Gastrocnemius medialis (tissue), 4 donors: ENCODE results near the gene TMEM198. TPM values are rescaled to one million over a fixed set of nuclear protein-coding genes. Genes with fewer than 3 reads are reported as not detected.
A peak's percentile ranks its signal among the peaks of the same experiment; 100 is the strongest.

ENCODE experiments used
- ATAC-seq, 2 donors: fragments of 150-250 bp; one replicate each; pipeline ENCODE4 v1.9.1; 2016
- DNase-seq, 2 donors: peaks; one replicate each; pipeline ENCODE4 v3.0.0-alpha.2; 2019
- H3K27ac ChIP-seq, 4 donors: fragments of 200-600 bp; sonication (generic); 1 replicate in 1 of 4; 2 replicates in 3 of 4; pipeline ENCODE4 v1.5.1; 2016 to 2018; ENCODE audit warnings: mild to moderate bottlenecking in 2 of 4, moderate library complexity in 1 of 4
- H3K27me3 ChIP-seq, 3 donors: fragments of 200-600 bp; sonication (generic) in 2 of 3; 1 replicate in 1 of 3; 2 replicates in 2 of 3; pipeline versions ENCODE4 v1.5.1 to v1.6.0; 2016 to 2019; ENCODE audit warnings: mild to moderate bottlenecking in 1 of 3, moderate library complexity in 1 of 3
- H3K36me3 ChIP-seq, 2 donors: fragments of 200-600 bp; sonication (generic) in 1 of 2; one replicate each; pipeline ENCODE4 v1.5.1; 2017 to 2018
- H3K4me1 ChIP-seq, 2 donors: fragments of 200-600 bp; sonication (generic) in 1 of 2; one replicate each; pipeline ENCODE4 v1.5.1; 2016 to 2017; ENCODE audit warnings: mild to moderate bottlenecking in 2 of 2
- H3K4me3 ChIP-seq, 4 donors: fragments of 200-600 bp; sonication (generic) in 3 of 4; 1 replicate in 1 of 4; 2 replicates in 3 of 4; pipeline ENCODE4 v1.5.1; 2016 to 2019; ENCODE audit warnings: mild to moderate bottlenecking in 2 of 4
- H3K9me3 ChIP-seq, 3 donors: fragments of 200-600 bp; sonication (generic) in 2 of 3; 1 replicate in 1 of 3; 2 replicates in 2 of 3; pipeline ENCODE4 v1.5.1; 2016 to 2019
- CTCF ChIP-seq, 5 experiments: fragments of 450-650 bp in 3 of 5; fragments of 200-600 bp in 2 of 5; sonication (generic) in 2 of 5; IDR thresholded peaks in 4 of 5; conservative IDR thresholded peaks in 1 of 5; 1 replicate in 4 of 5; 2 replicates in 1 of 5; pipeline ENCODE4 v1.5.1; 2016 to 2019; ENCODE audit warnings: antibody characterized with exemption in 5 of 5, mild to moderate bottlenecking in 3 of 5, moderate library complexity in 3 of 5
- POLR2A ChIP-seq, 2 donors: fragments of 450-650 bp; IDR thresholded peaks; one replicate each; pipeline ENCODE4 v1.6.1; 2017; ENCODE audit warnings: antibody characterized with exemption in 2 of 2, mild to moderate bottlenecking in 2 of 2, moderate library complexity in 2 of 2
- in situ Hi-C, 4 donors: fragments of 200-750 bp; cut with MboI; loops; one replicate each; pipeline versions ENCODE4 v1.15.0 to v1.8.0; 2017; ENCODE audit warnings: low sequenced_read_pairs in 4 of 4
- intact Hi-C: fragments of 100-400 bp; cut with DNase I; formaldehyde crosslinking; loops from one replicate; pipeline ENCODE4 v1.15.1; 2023; ENCODE audit warnings: low total_unique reads
- total RNA-seq, 4 donors: library from RNA; depleted of rRNA; stranded (reverse); fragments of >200 nt; gene quantifications; one replicate each; pipeline versions ENCODE4 v1.1.0 to v1.2.3, GENCODE V29; 2016

The TMEM198 gene
- total RNA-seq, 4 donors from 2014 or later: 0.87 to 6.7 (median 3.3) TPM

- H3K27ac ChIP-seq: no peak overlapping the region
- TF ChIP-seq POLR2A (IDR thresholded peaks at IDR 0.05) (no peak), CTCF (IDR thresholded peaks at IDR 0.05 in 4 of 5, conservative IDR thresholded peaks at IDR 0.05 in 1 of 5) (no peak)
- in situ Hi-C loops: loop anchor here (5.0 to 25.0 kb wide), 4 partner anchors 35 to 240 kb away; partner anchors contain the start of gene DNAJB2 (in 1 of the 4)
These were observed 16.4 kb upstream of the TMEM198 start for GRCh38 chr2:219527472-219527871.

GRCh38 chr2:219530048-219530963 is 13.5 kb upstream of the TMEM198 start:
- peak overlapping the region in 1 of 4 donors; percentile 40 for H3K4me3 ChIP-seq
- intact Hi-C loops: loop anchor here (1.0 to 10.0 kb wide), 6 partner anchors 21 to 236 kb away; no protein-coding TSS in a partner anchor
- no peaks in the 10 kb centered on the region for H3K36me3 ChIP-seq
- in situ Hi-C loops: loop anchor here in 3 of 4 donors (5.0 to 25.0 kb wide), 3 partner anchors 114 to 243 kb away; partner anchors contain the start of gene DNAJB2 (in 1 of the 3)
- no peaks in the 10 kb centered on the region for H3K4me1 ChIP-seq
- DNase-seq (peak; percentile 74 to 76), ATAC-seq (peak; percentile 91 to 96)
- no peak overlapping the region for H3K27ac ChIP-seq
- no peaks in the 10 kb centered on the region for H3K9me3 ChIP-seq
- peaks cover 0 to 2% (median 0%) of the 10 kb centered on the region in 3 donors for H3K27me3 ChIP-seq
- TF ChIP-seq POLR2A (IDR thresholded peaks at IDR 0.05) (no peak), CTCF (IDR thresholded peaks at IDR 0.05 in 4 of 5, conservative IDR thresholded peaks at IDR 0.05 in 1 of 5) (peak; percentile 97 to 99 (median 98))

More at GRCh38 chr2:219527472-219527871, 16.4 kb upstream of the TMEM198 start:
- Histone ChIP-seq H3K4me1 (peaks cover 2 to 3% of the 10 kb centered on the region in 2 donors), H3K36me3 (no peaks in the 10 kb centered on the region), H3K9me3 (no peaks in the 10 kb centered on the region), H3K4me3 (no peak overlapping the region), H3K27me3 (peaks cover 17 to 29% (median 19%) of the 10 kb centered on the region in 3 donors)
- no peak for ATAC-seq
- intact Hi-C loops: no loop called here
- DNase-seq: no peak

GRCh38 chr2:219531639-219532377 is 12.0 kb upstream of the TMEM198 start:
- Histone ChIP-seq H3K4me1 (no peaks in the 10 kb centered on the region), H3K27me3 (no peaks in the 10 kb centered on the region), H3K9me3 (no peaks in the 10 kb centered on the region), H3K27ac (no peak overlapping the region), H3K36me3 (no peaks in the 10 kb centered on the region), H3K4me3 (no peak overlapping the region)
- in situ Hi-C loops (loop anchor here in 3 of 4 donors (5.0 to 25.0 kb wide), 3 partner anchors 113 to 245 kb away; partner anchors contain the start of gene DNAJB2 (in 1 of the 3)), intact Hi-C loops (loop anchor here (5.0 to 10.0 kb wide), 2 partner anchors 70 to 237 kb away; no protein-coding TSS in a partner anchor)
- DNase-seq (no peak), ATAC-seq (no peak)
- TF ChIP-seq POLR2A (IDR thresholded peaks at IDR 0.05): no peak
- no peak for TF ChIP-seq CTCF (IDR thresholded peaks at IDR 0.05 in 4 of 5, conservative IDR thresholded peaks at IDR 0.05 in 1 of 5)

- in situ Hi-C loops (loop anchor here in 3 of 4 donors (5.0 to 25.0 kb wide), 3 partner anchors 112 to 245 kb away; partner anchors contain the start of gene DNAJB2 (in 1 of the 3)), intact Hi-C loops (loop anchor here (5.0 to 10.0 kb wide), 2 partner anchors 70 to 238 kb away; no protein-coding TSS in a partner anchor)
- Histone ChIP-seq H3K36me3 (no peaks in the 10 kb centered on the region), H3K27me3 (no peaks in the 10 kb centered on the region), H3K4me3 (no peak overlapping the region), H3K4me1 (no peaks in the 10 kb centered on the region), H3K27ac (no peak overlapping the region), H3K9me3 (no peaks in the 10 kb centered on the region)
- ATAC-seq: no peak
- DNase-seq: no peak
- TF ChIP-seq CTCF (IDR thresholded peaks at IDR 0.05 in 4 of 5, conservative IDR thresholded peaks at IDR 0.05 in 1 of 5) (no peak), POLR2A (IDR thresholded peaks at IDR 0.05) (no peak)
These were observed 11.5 kb upstream of the TMEM198 start for GRCh38 chr2:219532378-219532649.
